GM23338 (cell line): ENCODE data around the gene EZR. TPM values are rescaled to one million over a fixed set of nuclear protein-coding genes. Genes with fewer than 3 reads are reported as not detected.
"Not testable (repeated sequence)": the region's sequence is repeated elsewhere in the genome, so short reads cannot be mapped to it uniquely, and the experiment has no call there.

Experiments used
- ATAC-seq: fragments of 200-7000 bp; cut with Tn5 transposase; 3 replicates; pipeline ENCODE4 v1.9.1; 2020
- DNase-seq: peaks from one replicate; pipeline ENCODE4 v3.0.0-alpha.2; 2015; ENCODE audit warnings: low spot score
- H2AFZ ChIP-seq: fragments of 200-600 bp; sonication (generic); 2 replicates; pipeline ENCODE4 v1.8.0; 2016; ENCODE audit warnings: antibody characterized with exemption, mild to moderate bottlenecking, moderate library complexity
- H3F3A ChIP-seq: fragments of 200-600 bp; sonication (generic); replicated peaks from 2 replicates; pipeline ENCODE4 v1.8.0; 2017; ENCODE audit warnings: antibody characterized with exemption, mixed run types, low read depth
- H3K27ac ChIP-seq: fragments of 200-600 bp; sonication (generic); 2 replicates; pipeline ENCODE4 v1.6.1; 2016; ENCODE audit warnings: low read depth
- H3K27me3 ChIP-seq: fragments of 200-600 bp; sonication (generic); 2 replicates; pipeline ENCODE4 v1.8.0; 2016; ENCODE audit warnings: mild to moderate bottlenecking, mixed run types, moderate library complexity; ENCODE audit not compliant: insufficient read depth
- H3K36me3 ChIP-seq: fragments of 200-600 bp; sonication (generic); 2 replicates; pipeline ENCODE4 v1.8.0; 2016; ENCODE audit warnings: mild to moderate bottlenecking; ENCODE audit not compliant: insufficient read depth
- H3K4me1 ChIP-seq: fragments of 200-600 bp; sonication (generic); 2 replicates; pipeline ENCODE4 v1.8.0; 2016; ENCODE audit warnings: mild to moderate bottlenecking, moderate library complexity; ENCODE audit not compliant: insufficient read depth
- H3K4me2 ChIP-seq: fragments of 200-600 bp; sonication (generic); 2 replicates; pipeline ENCODE4 v1.7.1; 2017; ENCODE audit warnings: mixed run types
- H3K4me3 ChIP-seq: fragments of 200-600 bp; sonication (generic); 2 replicates; pipeline ENCODE4 v1.6.1; 2016; ENCODE audit warnings: mixed run types
- H3K79me2 ChIP-seq: fragments of 200-600 bp; sonication (generic); replicated peaks from 2 replicates; pipeline ENCODE4 v1.8.0; 2017; ENCODE audit warnings: mild to moderate bottlenecking; ENCODE audit not compliant: insufficient read depth
- H3K9me2 ChIP-seq: fragments of 200-600 bp; sonication (generic); 2 replicates; pipeline ENCODE4 v1.8.0; 2017; ENCODE audit not compliant: insufficient read depth
- H4K20me1 ChIP-seq: fragments of 200-600 bp; sonication (generic); replicated peaks from 2 replicates; pipeline ENCODE4 v1.8.0; 2017; ENCODE audit warnings: mild to moderate bottlenecking; ENCODE audit not compliant: insufficient read depth
- H3K27ac Mint-ChIP-seq: 2 replicates; pipeline ENCODE4 v1.8.0; 2020; ENCODE audit warnings: inconsistent platforms, mild to moderate bottlenecking, moderate library complexity, mixed read lengths
- H3K27me3 Mint-ChIP-seq: 3 replicates; pipeline ENCODE4 v1.8.0; 2022; ENCODE audit warnings: low read depth, mild to moderate bottlenecking, moderate library complexity, mixed read lengths, inconsistent platforms; ENCODE audit not compliant: insufficient read depth, poor library complexity
- H3K36me3 Mint-ChIP-seq: 3 replicates; pipeline ENCODE4 v1.8.0; 2021; ENCODE audit warnings: low read depth, mild to moderate bottlenecking, inconsistent platforms, moderate library complexity, mixed read lengths
- H3K4me1 Mint-ChIP-seq: 3 replicates; pipeline ENCODE4 v1.8.0; 2020; ENCODE audit warnings: mild to moderate bottlenecking, inconsistent platforms, mixed read lengths
- H3K4me3 Mint-ChIP-seq: 3 replicates; pipeline ENCODE4 v1.8.0; 2021; ENCODE audit warnings: moderate library complexity, mild to moderate bottlenecking, inconsistent platforms, mixed read lengths
- H3K9me3 Mint-ChIP-seq: 3 replicates; pipeline ENCODE4 v1.8.0; 2020; ENCODE audit warnings: moderate library complexity, mild to moderate bottlenecking, inconsistent platforms, mixed read lengths
- ETS1 ChIP-seq: IDR thresholded peaks from 2 replicates; pipeline ENCODE4 v1.6.1; 2016; ENCODE audit warnings: antibody characterized with exemption
- EZH2 ChIP-seq: fragments of 200-600 bp; sonication (generic); IDR thresholded peaks from one replicate; pipeline ENCODE4 v1.8.0; 2017; ENCODE audit warnings: antibody characterized with exemption, mild to moderate bottlenecking, low read depth; ENCODE audit not compliant: unreplicated experiment
- EZH2phosphoT487 ChIP-seq: fragments of 200-600 bp; sonication (generic); IDR thresholded peaks from one replicate; pipeline ENCODE4 v1.8.1; 2018; ENCODE audit warnings: antibody characterized with exemption; ENCODE audit not compliant: unreplicated experiment
- JUNB ChIP-seq: IDR thresholded peaks from one replicate; pipeline ENCODE4 v1.6.1; 2016; ENCODE audit warnings: antibody characterized with exemption; ENCODE audit not compliant: unreplicated experiment
- ZNF114 ChIP-seq: fragments of 250-450 bp; sonication (Bioruptor Pico); IDR thresholded peaks from 2 replicates; pipeline ENCODE4 v1.5.0; 2020; ENCODE audit warnings: mild to moderate bottlenecking, moderate library complexity
- polyA plus RNA-seq: library from polyadenylated mRNA; unstranded; fragments of >200 nt; fragmentation: Nextera tagmentation; extraction: Ambion mirVana; gene quantifications from 2 replicates; pipeline ENCODE4 v1.2.1, GENCODE V29; 2016
- total RNA-seq: library from RNA; depleted of rRNA; stranded (reverse); fragments of >200 nt; shearing (Covaris generic); gene quantifications from 2 replicates; pipeline ENCODE4 v1.2.3, GENCODE V29; 2014
- TF ChIP-seq, protein P1 (sequence below): fragments of 250-450 bp; sonication (Bioruptor Pico); IDR thresholded peaks from 2 replicates; pipeline ENCODE4 v1.5.0; 2020; ENCODE audit warnings: mild to moderate bottlenecking, moderate library complexity

The EZR gene
- total and polyA plus RNA-seq, 2 experiments from 2014 or later = 199 to 208 TPM

DNA sequence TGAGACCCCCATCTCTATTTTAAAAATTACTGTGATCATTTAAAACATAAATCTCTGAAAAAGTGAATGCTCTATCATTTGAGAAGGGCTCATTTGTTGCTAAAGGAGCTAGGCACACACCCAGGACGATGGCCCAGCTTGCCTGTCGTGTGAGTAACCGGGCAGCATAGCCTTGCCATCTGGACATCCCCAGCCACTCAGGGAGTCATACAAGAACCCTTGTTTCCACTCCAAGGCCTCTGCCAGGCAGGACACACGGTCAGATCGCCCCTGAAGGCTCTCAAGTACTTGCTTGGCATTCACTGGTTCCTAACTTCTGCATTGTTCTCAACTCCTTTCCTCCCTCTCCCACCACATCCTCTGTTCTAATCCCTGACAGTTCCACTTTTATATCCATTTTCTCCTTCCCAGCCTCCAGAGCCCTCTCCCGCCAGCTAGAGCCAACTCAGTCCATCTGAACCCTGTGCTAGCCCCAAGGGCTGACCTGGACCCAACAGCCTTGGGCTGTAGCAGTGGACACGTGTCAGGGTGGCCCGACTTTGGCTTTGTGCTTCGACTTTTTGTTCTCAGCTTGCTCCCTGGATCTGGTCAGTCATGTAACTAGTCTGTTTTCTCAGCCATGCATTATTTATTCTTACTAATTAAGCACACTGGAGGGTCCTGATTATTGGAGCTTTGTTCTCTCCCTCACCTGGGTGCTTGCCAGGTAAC is 15.7 kb upstream of the EZR start (continued):
- TF ChIP-seq, protein P1, sequence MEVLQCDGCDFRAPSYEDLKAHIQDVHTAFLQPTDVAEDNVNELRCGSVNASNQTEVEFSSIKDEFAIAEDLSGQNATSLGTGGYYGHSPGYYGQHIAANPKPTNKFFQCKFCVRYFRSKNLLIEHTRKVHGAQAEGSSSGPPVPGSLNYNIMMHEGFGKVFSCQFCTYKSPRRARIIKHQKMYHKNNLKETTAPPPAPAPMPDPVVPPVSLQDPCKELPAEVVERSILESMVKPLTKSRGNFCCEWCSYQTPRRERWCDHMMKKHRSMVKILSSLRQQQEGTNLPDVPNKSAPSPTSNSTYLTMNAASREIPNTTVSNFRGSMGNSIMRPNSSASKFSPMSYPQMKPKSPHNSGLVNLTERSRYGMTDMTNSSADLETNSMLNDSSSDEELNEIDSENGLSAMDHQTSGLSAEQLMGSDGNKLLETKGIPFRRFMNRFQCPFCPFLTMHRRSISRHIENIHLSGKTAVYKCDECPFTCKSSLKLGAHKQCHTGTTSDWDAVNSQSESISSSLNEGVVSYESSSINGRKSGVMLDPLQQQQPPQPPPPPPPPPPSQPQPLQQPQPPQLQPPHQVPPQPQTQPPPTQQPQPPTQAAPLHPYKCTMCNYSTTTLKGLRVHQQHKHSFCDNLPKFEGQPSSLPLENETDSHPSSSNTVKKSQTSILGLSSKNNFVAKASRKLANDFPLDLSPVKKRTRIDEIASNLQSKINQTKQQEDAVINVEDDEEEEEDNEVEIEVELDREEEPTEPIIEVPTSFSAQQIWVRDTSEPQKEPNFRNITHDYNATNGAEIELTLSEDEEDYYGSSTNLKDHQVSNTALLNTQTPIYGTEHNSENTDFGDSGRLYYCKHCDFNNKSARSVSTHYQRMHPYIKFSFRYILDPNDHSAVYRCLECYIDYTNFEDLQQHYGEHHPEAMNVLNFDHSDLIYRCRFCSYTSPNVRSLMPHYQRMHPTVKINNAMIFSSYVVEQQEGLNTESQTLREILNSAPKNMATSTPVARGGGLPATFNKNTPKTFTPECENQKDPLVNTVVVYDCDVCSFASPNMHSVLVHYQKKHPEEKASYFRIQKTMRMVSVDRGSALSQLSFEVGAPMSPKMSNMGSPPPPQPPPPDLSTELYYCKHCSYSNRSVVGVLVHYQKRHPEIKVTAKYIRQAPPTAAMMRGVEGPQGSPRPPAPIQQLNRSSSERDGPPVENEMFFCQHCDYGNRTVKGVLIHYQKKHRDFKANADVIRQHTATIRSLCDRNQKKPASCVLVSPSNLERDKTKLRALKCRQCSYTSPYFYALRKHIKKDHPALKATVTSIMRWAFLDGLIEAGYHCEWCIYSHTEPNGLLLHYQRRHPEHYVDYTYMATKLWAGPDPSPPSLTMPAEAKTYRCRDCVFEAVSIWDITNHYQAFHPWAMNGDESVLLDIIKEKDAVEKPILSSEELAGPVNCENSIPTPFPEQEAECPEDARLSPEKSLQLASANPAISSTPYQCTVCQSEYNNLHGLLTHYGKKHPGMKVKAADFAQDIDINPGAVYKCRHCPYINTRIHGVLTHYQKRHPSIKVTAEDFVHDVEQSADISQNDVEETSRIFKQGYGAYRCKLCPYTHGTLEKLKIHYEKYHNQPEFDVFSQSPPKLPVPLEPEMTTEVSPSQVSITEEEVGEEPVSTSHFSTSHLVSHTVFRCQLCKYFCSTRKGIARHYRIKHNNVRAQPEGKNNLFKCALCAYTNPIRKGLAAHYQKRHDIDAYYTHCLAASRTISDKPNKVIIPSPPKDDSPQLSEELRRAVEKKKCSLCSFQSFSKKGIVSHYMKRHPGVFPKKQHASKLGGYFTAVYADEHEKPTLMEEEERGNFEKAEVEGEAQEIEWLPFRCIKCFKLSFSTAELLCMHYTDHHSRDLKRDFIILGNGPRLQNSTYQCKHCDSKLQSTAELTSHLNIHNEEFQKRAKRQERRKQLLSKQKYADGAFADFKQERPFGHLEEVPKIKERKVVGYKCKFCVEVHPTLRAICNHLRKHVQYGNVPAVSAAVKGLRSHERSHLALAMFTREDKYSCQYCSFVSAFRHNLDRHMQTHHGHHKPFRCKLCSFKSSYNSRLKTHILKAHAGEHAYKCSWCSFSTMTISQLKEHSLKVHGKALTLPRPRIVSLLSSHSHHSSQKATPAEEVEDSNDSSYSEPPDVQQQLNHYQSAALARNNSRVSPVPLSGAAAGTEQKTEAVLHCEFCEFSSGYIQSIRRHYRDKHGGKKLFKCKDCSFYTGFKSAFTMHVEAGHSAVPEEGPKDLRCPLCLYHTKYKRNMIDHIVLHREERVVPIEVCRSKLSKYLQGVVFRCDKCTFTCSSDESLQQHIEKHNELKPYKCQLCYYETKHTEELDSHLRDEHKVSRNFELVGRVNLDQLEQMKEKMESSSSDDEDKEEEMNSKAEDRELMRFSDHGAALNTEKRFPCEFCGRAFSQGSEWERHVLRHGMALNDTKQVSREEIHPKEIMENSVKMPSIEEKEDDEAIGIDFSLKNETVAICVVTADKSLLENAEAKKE (CRISPR knock-in tag) = no peak
- no peak for TF ChIP-seq ZNF114 (CRISPR knock-in tag)
- no peak for TF ChIP-seq ETS1
- no peak for TF ChIP-seq EZH2phosphoT487
- no peak for TF ChIP-seq JUNB
- TF ChIP-seq EZH2 = no peak

- not testable (repeated sequence) for H3K4me2 ChIP-seq, H3K9me3 Mint-ChIP-seq, H3K9me2 ChIP-seq, ATAC-seq, H3K27ac ChIP-seq, H2AFZ ChIP-seq, H3K27ac Mint-ChIP-seq, H3K79me2 ChIP-seq, H4K20me1 ChIP-seq, H3K4me3 ChIP-seq, H3K4me3 Mint-ChIP-seq, H3F3A ChIP-seq, DNase-seq, H3K36me3 Mint-ChIP-seq, H3K27me3 ChIP-seq, H3K36me3 ChIP-seq
- peaks cover 12% of the 10 kb centered on the region for H3K27me3 Mint-ChIP-seq
- H3K4me1 ChIP-seq = peaks cover 11% of the 10 kb centered on the region
- H3K4me1 Mint-ChIP-seq = peaks cover 20% of the 10 kb centered on the region
Measured at GRCh38 chr6:158832807-158833206, 13.6 kb upstream of the EZR start.
